ENCODE measurements around the gene GALNT2.

DNA sequence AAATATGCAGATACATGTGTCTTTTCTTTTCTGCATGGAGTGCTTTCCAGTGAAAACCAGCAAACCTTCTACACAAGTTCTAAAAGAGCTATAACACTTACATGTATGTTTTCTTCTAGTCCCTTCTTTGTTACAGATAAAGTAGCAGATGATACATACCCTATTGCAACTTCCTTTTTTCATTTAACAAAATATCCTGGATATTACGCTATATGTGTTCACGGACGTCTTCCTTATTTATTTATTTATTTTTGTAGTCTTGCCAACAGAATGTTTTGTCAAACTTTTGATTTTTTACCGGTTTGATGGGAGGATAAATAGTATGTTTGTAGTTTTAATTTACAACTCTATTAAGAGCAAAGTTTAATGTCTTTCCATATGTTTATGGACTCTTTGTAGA, 5.2 kb upstream of the GALNT2 start:
- no peak for TF ChIP-seq NFXL1 (IDR thresholded peaks at IDR 0.05; ENCODE audit: borderline replicate concordance)
- no peak for TF ChIP-seq POLR2A (IDR thresholded peaks at IDR 0.05; ENCODE audit: low read depth, low read length)
- TF ChIP-seq ZSCAN29 (IDR thresholded peaks at IDR 0.05): no peak
- no peak for TF ChIP-seq CREM (IDR thresholded peaks at IDR 0.05; ENCODE audit: low read depth)
- no peak for TF ChIP-seq CREB1 (IDR thresholded peaks at IDR 0.05; ENCODE audit: low read depth)
- no peak for TF ChIP-seq YY1 (IDR thresholded peaks at IDR 0.05; ENCODE audit: low read depth, low read length)
